MM.1S (cell line): Measurements from ENCODE around the gene PLIN4.

Experiments used
- DNase-seq: peaks from one replicate; pipeline ENCODE4 v3.0.0-alpha.2; 2015
- H2AFZ ChIP-seq: fragments of 300-600 bp; sonication (generic); 2 replicates; pipeline ENCODE4 v1.6.0; 2016; ENCODE audit warnings: antibody characterized with exemption, low read length
- H3F3A ChIP-seq: fragments of 300-600 bp; sonication (generic); 2 replicates; pipeline ENCODE4 v1.6.1; 2016; ENCODE audit warnings: mild to moderate bottlenecking, antibody characterized with exemption, low read length, moderate library complexity, mixed read lengths; ENCODE audit not compliant: insufficient read depth
- H3K27ac ChIP-seq: fragments of 300-600 bp; sonication (generic); 2 replicates; pipeline ENCODE4 v1.5.1; 2016; ENCODE audit warnings: mild to moderate bottlenecking, low read length
- H3K27me3 ChIP-seq: fragments of 300-600 bp; sonication (generic); replicated peaks from 2 replicates; pipeline ENCODE4 v1.6.0; 2016; ENCODE audit warnings: low read length; ENCODE audit not compliant: insufficient read depth
- H3K36me3 ChIP-seq: fragments of 300-600 bp; sonication (generic); replicated peaks from 2 replicates; pipeline ENCODE4 v1.6.1; 2016; ENCODE audit warnings: mild to moderate bottlenecking, low read length, mixed read lengths; ENCODE audit not compliant: insufficient read depth
- H3K4me1 ChIP-seq: fragments of 300-600 bp; sonication (generic); 2 replicates; pipeline ENCODE4 v1.6.1; 2016; ENCODE audit warnings: low read length, mixed read lengths
- H3K4me2 ChIP-seq: fragments of 300-600 bp; sonication (generic); 2 replicates; pipeline ENCODE4 v1.6.0; 2016; ENCODE audit warnings: low read depth, low read length
- H3K4me3 ChIP-seq: fragments of 300-600 bp; sonication (generic); 2 replicates; pipeline ENCODE4 v1.5.1; 2016; ENCODE audit warnings: low read length, mixed read lengths
- H3K79me2 ChIP-seq: fragments of 300-600 bp; sonication (generic); 2 replicates; pipeline ENCODE4 v1.6.1; 2016; ENCODE audit warnings: mixed run types, low read length, mixed read lengths
- H3K9ac ChIP-seq: fragments of 300-600 bp; sonication (generic); 2 replicates; pipeline ENCODE4 v1.6.1; 2016; ENCODE audit warnings: low read length, mixed read lengths
- H3K9me2 ChIP-seq: fragments of 300-600 bp; sonication (generic); replicated peaks from 2 replicates; pipeline ENCODE4 v1.6.1; 2016; ENCODE audit warnings: mild to moderate bottlenecking, low read length, mixed read lengths; ENCODE audit not compliant: insufficient read depth
- H3K9me3 ChIP-seq: fragments of 300-600 bp; sonication (generic); replicated peaks from 2 replicates; pipeline ENCODE4 v1.6.1; 2016; ENCODE audit warnings: mild to moderate bottlenecking, low read length, mixed read lengths; ENCODE audit not compliant: insufficient read depth
- H4K20me1 ChIP-seq: fragments of 300-600 bp; sonication (generic); 2 replicates; pipeline ENCODE4 v1.6.1; 2016; ENCODE audit warnings: mild to moderate bottlenecking, low read length, moderate library complexity, mixed read lengths; ENCODE audit not compliant: insufficient read depth
- EZH2 ChIP-seq: fragments of 300-600 bp; sonication (generic); optimal IDR thresholded peaks from 2 replicates; pipeline ENCODE3; 2017; ENCODE audit warnings: low read depth, mild to moderate bottlenecking, antibody characterized with exemption, low read length, mixed read lengths
- EZH2phosphoT487 ChIP-seq: fragments of 300-600 bp; sonication (generic); IDR thresholded peaks from 2 replicates; pipeline ENCODE4 v1.6.1; 2018; ENCODE audit warnings: antibody characterized with exemption, low read length
- TF ChIP-seq, protein P1 (sequence below): fragments of 300-600 bp; sonication (generic); IDR thresholded peaks from 2 replicates; pipeline ENCODE4 v1.5.1; 2016; ENCODE audit warnings: antibody characterized with exemption, low read length, mixed read lengths

PLIN4 gene

GRCh38 chr19:4453232-4454179, 64.8 kb downstream of the PLIN4 start:
- Histone ChIP-seq H3K4me2 (no peak overlapping the region), H4K20me1 (no peaks in the 10 kb centered on the region), H3K4me3 (no peak overlapping the region), H3K4me1 (peaks cover 7% of the 10 kb centered on the region), H3K9ac (no peak overlapping the region), H3K9me2 (no peaks in the 10 kb centered on the region), H3K36me3 (no peaks in the 10 kb centered on the region), H2AFZ (no peak overlapping the region), H3K27me3 (no peaks in the 10 kb centered on the region), H3K27ac (no peak overlapping the region), H3K79me2 (peaks cover 20% of the 10 kb centered on the region), H3K9me3 (no peaks in the 10 kb centered on the region), H3F3A (peaks cover 8% of the 10 kb centered on the region; the same call in 1 of the 2 replicates)
- TF ChIP-seq EZH2phosphoT487 (no peak), EZH2 (no peak)
- TF ChIP-seq, protein P1, sequence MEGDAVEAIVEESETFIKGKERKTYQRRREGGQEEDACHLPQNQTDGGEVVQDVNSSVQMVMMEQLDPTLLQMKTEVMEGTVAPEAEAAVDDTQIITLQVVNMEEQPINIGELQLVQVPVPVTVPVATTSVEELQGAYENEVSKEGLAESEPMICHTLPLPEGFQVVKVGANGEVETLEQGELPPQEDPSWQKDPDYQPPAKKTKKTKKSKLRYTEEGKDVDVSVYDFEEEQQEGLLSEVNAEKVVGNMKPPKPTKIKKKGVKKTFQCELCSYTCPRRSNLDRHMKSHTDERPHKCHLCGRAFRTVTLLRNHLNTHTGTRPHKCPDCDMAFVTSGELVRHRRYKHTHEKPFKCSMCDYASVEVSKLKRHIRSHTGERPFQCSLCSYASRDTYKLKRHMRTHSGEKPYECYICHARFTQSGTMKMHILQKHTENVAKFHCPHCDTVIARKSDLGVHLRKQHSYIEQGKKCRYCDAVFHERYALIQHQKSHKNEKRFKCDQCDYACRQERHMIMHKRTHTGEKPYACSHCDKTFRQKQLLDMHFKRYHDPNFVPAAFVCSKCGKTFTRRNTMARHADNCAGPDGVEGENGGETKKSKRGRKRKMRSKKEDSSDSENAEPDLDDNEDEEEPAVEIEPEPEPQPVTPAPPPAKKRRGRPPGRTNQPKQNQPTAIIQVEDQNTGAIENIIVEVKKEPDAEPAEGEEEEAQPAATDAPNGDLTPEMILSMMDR: no peak
- DNase-seq: no peak

GRCh38 chr19:4452230-4452990, 65.9 kb downstream of the PLIN4 start:
- H3K9me2 ChIP-seq: no peaks in the 10 kb centered on the region
- no peak overlapping the region for H3K27ac ChIP-seq
- peaks cover 21% of the 10 kb centered on the region for H3K79me2 ChIP-seq
- H3K9me3 ChIP-seq: no peaks in the 10 kb centered on the region
- no peak overlapping the region for H3K9ac ChIP-seq
- H3K4me1 ChIP-seq: peaks cover 7% of the 10 kb centered on the region
- H3K27me3 ChIP-seq: no peaks in the 10 kb centered on the region
- no peak overlapping the region for H3K4me3 ChIP-seq
- no peak overlapping the region for H2AFZ ChIP-seq
- no peak overlapping the region for H3K4me2 ChIP-seq
- H3K36me3 ChIP-seq: no peaks in the 10 kb centered on the region
- H3F3A ChIP-seq: peaks cover 8% of the 10 kb centered on the region; the same call in 1 of the 2 replicates
- TF ChIP-seq, protein P1: no peak
- no peak for TF ChIP-seq EZH2
- no peak for TF ChIP-seq EZH2phosphoT487
- no peaks in the 10 kb centered on the region for H4K20me1 ChIP-seq
- DNase-seq: no peak
